T-helper 1 cell treated with Interleukin-12 subunit alpha and Interleukin-12 subunit beta and Interleukin-4 antibody, amounts not matched to agents 30 ng/mL and 1 ng/mL, for 36 hours (primary cell): ENCODE measurements around the gene FAM193A. TPM values are rescaled to one million over a fixed set of nuclear protein-coding genes. Genes with fewer than 3 reads are reported as not detected.
"Not testable (repeated sequence)": the region's sequence is repeated elsewhere in the genome, so short reads cannot be mapped to it uniquely, and the experiment has no call there.

Experiments used
- intact Hi-C: fragments of 100-400 bp; cut with micrococcal nuclease; formaldehyde crosslinking; loops from one replicate; pipeline ENCODE4 v1.15.1; 2024
- total RNA-seq: library from RNA; stranded (reverse); gene quantifications from 2 replicates; pipeline ENCODE4 v1.2.3, GENCODE V29; 2022

Gene FAM193A
- total RNA-seq, 1 donor from 2014 or later = 37.7 TPM

GRCh38 chr4:2606960-2607506 is 70.6 kb downstream of the FAM193A start:
- intact Hi-C loops = no loop called here

DNA sequence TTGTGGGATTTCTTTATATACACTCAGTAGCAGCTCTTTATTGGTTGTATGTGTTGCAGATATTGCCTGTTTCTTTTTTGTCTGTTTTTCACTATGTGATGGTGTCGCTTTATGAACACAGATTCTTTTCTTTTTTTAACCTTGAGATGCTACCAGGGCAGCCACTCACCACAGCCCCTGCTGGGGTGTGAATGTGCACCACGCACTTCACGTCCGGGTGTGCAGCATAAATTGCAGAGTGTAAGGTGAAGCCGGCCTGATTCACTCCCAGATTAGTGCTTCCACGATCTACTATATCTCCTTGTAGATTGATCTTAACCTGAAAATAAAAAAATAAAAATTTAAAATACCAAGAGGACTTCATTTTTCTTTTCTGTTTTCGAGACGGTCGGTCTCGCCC is 71.4 kb downstream of the FAM193A start:
- intact Hi-C loops = no loop called here

GRCh38 chr4:2608291-2608690 is 71.8 kb downstream of the FAM193A start:
- intact Hi-C loops = no loop called here

GRCh38 chr4:2615821-2616220 is 79.4 kb downstream of the FAM193A start:
- intact Hi-C loops = no loop called here

GRCh38 chr4:2617955-2618354 is 81.5 kb downstream of the FAM193A start:
- intact Hi-C loops = no loop called here

DNA sequence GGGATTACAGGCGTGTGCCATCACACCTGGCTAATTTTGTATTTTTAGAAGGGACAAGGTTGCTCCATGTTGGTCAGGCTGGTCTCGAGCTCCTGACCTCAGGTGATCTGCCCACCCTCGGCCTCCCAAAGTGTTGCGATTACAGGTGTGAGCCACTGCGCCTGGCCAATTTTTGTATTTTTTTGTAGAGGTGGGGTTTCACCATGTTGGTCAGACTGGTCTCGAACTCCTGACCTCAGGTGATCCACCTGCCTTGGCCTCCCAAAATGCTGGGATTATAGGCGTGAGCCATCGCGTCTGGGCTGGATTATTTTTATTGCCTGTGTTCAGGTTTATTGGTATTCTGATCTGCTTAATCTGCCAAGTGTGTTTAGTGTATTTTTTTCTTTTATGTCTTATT is 82.3 kb downstream of the FAM193A start:
- intact Hi-C loops = not testable (repeated sequence)

- intact Hi-C loops = no loop called here
Observed at GRCh38 chr4:2619459-2619858, 83.0 kb downstream of the FAM193A start.

DNA sequence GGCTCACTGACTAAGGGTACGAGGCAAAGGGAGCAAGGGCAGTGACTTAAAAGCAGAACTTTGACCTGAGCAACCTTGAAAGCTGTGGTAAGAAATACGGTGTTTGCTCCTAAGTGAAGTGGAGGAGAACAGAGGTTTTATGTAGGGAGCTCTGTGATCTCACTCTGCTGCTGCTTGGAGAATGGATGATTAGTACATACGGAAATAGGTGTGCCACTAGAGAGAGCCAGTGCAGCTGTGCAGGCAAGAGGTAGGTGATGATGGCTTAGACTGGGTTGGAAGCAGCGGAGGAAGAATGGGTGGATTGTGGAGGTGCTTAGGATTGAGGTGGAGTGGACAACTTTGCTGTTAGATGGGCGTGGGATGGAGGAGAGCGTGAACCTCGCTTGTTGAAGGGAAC is 85.0 kb downstream of the FAM193A start:
- intact Hi-C loops = no loop called here

- intact Hi-C loops = no loop called here
Observed at GRCh38 chr4:2623442-2623841, 87.0 kb downstream of the FAM193A start.

DNA sequence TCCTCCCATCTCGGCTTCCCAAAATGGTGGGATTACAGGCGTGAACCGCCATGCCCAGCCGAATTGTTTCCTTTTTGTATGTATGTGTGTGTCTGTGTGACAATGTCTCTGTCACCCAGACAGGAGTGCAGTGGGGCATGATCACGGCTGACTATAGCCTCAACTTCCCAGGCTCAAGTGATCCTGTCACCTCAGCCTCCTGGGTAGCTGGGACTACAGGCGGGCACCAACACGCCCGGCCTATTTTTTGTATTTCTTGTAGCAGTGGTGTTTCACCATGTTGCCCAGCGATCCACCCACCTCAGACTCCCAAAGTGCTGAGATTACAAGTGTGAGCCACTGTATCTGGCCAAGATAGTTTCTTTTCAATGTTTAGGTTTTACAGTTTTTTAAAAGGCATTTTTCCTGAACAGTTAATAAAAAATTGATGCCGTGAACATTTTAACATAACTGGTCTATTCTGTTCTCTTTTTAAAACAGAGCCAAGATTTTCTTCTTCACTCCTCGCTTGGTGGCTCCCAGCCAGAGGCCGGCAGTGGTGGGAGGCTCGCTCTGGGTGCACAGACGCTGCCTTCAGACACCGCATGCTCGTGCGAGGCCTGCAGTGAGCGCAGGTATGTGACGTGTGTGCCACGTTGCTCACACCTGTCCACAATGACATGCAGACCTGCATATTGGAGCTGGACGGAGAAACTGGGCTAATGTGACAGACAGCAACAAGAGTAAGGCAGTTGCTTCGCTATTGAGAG is 88.5 kb downstream of the FAM193A start:
- intact Hi-C loops = no loop called here

- intact Hi-C loops = no loop called here
Observed at GRCh38 chr4:2626231-2626630, 89.8 kb downstream of the FAM193A start.

GRCh38 chr4:2630556-2631273 is 94.3 kb downstream of the FAM193A start:
- intact Hi-C loops = no loop called here

- intact Hi-C loops = no loop called here
Observed at GRCh38 chr4:2634014-2634413, 97.6 kb downstream of the FAM193A start.

DNA sequence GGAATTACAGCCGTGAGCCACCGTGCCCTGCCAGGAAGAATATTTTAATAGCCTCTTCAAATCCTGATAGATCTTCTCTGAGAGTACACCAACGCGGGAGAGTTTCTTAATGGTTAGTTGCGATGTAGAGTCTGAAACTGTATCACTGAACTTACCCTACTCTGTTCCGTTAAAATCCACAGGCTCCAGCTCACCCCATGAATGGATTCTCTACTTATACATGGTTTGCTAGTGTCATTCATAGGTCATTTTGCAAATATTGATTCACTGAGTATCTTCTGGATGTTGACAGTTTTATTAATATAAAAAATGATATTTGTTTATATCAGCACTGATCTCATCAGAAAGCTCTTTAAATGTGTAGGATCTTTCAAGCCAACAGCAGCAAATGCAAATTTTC is 99.9 kb downstream of the FAM193A start:
- intact Hi-C loops = no loop called here

DNA sequence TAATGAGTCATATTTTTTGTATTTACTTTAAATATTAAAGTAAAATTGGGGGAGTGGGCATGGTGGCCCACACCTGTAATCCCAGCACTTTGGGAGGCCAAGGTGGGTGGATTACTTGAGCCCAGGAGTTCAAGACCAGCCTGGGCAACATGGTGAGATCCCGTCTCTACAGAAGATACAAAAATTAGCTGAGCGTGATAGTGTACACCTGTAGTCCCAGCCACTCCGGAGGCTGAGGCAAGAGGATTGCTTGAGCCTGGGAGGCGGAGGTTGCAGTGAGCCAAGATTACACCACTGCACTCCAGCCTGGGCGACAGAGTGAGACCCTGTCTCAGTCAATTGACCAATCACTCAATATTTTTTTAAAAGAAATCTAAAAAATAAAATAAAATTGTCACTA is 100.5 kb downstream of the FAM193A start:
- intact Hi-C loops = not testable (repeated sequence)

- intact Hi-C loops = loop anchor here (2.0 kb wide), 1 partner anchor 15 kb away; no protein-coding TSS in a partner anchor
Observed at GRCh38 chr4:2637956-2638552, 101.6 kb downstream of the FAM193A start.

GRCh38 chr4:2638730-2639129 is 102.3 kb downstream of the FAM193A start:
- intact Hi-C loops = loop anchor here (2.0 kb wide), 1 partner anchor 14 kb away; no protein-coding TSS in a partner anchor

DNA sequence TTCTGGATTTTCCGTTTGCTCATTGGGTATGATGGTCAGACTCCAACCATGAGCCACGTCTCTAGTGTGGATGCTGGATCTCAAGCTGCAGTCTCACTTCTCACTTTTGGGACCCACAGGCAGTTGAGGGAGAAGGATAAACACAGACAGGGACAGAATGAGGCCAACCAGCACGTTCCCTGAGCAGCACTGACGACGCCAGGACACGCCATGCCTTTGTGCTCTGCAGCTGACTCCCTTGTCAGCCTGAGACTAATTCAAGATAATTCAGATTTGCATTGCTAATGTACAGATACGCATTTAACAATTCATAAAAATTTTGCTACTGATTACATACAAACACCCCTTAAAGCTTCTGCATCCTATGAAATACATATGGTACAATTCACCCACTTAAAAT is 106.5 kb downstream of the FAM193A start:
- intact Hi-C loops = no loop called here

- intact Hi-C loops = no loop called here
Observed at GRCh38 chr4:2643555-2643954, 107.1 kb downstream of the FAM193A start.

- intact Hi-C loops = no loop called here
Observed at GRCh38 chr4:2646396-2647149, 110.1 kb downstream of the FAM193A start.

DNA sequence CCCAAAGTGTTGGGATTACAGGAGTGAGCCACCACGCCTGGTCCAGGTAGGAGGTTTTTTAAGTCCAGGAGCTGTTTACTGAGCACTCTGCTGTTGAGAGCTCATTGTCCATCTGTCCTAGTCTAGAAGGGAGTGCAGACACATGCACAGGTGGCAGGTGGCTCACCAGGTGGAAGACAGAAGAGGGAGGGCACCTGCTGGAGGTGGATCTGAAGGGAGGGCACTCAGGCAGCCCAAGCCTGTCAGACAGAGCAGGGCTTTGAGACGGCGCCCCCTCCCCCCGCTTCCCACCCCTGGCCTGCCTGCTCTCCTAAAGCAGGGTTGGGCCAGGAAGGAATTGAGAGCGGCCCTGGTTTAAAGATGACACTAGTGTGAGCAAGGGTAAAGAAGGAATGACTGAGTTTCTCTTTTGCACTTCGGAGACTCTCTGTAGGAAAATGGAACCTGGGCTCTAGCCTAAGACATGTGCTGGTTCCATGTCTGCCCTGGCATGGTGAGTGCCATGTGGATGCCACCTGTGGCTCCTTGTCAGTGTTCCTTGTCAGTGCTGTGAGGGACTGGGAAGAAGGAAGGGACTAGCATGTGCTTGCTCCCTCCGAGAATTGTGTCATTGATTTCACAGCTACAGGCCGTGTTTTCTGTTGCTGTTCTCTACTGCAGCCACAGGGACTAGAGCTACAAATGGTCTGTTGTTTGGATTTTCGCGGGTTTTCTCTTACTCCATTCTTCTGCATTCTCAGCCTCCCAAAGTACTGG is 111.1 kb downstream of the FAM193A start:
- intact Hi-C loops = no loop called here
